ENCODE results near the gene NCKAP5.
A peak's percentile ranks its signal among the peaks of the same experiment; 100 is the strongest.

NCKAP5 gene

DNA sequence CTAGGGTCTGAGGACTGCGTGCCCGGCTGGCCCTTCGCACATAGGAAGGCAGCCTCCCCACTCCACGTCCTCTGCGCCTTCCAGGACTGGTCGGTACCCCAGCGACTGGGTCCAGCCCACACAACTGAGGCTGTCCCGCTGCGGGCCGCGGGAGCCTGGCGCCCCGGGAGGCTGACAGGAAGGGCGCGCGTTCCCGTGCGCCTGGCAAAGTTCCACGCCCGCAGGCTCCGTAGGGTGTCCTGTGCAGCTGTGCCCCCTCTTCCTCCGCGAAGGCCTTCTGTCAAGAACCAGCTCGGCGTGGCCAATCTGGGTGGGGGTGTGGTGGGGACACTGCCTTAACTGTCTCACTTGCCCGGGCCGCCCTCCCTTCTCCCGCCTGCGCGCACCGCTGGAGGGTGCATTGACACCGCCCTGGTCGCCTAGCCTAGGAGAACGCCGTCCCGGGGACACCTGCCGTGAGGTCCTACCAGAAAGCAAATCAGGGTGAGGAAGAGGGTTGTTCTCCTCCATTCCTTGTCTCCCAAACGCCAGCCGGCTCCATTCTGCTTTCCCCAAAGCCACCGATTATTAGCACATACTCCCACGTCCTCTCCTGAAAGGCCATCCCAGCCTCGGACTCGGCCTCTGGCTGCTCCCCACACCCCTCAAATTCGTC, 897.6 kb downstream of the NCKAP5 start:
- DNase-seq = peak in 1 of 2 experiments; percentile 34

DNA sequence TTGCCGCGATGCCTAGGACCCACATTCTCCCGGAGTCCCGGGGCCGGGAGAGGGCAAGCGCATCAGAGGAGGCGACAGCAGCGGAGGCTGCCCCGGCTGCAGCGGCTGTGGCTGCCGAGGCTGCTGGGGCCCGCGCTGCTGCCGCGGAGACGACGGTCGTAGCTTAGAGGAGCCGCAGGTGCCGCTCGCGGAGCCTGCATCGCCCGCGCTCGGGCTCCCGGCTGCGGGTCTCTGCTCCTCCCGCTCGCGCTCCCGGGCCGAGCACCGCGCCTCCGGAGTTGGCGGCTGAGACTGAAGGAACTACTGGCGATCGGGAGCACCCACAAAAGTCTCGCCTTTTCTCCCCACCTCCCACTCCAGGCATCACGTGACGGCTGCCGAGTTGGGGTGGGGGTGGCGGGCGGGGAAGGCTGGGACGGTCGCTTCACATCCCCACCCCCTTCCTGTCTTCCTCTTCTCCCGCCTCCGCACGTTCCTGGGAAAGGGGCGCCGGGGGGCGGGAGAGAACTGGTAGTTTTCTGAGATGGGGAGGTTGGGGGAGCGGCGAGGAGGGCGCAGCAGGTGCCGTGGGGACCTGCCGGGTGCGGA, 898.3 kb downstream of the NCKAP5 start, which contains the start of gene LYPD1:
Gene LYPD1, minus strand, starts transcription at position 298 of the 588 bp plus-strand sequence. Its CDS starts 273 bp downstream, at position 25.
- DNase-seq = peak in 1 of 2 experiments; percentile 27

- DNase-seq = peak in 1 of 2 experiments; percentile 38
Observed at GRCh38 chr2:132668987-132669907, 899.0 kb downstream of the NCKAP5 start.

DNA sequence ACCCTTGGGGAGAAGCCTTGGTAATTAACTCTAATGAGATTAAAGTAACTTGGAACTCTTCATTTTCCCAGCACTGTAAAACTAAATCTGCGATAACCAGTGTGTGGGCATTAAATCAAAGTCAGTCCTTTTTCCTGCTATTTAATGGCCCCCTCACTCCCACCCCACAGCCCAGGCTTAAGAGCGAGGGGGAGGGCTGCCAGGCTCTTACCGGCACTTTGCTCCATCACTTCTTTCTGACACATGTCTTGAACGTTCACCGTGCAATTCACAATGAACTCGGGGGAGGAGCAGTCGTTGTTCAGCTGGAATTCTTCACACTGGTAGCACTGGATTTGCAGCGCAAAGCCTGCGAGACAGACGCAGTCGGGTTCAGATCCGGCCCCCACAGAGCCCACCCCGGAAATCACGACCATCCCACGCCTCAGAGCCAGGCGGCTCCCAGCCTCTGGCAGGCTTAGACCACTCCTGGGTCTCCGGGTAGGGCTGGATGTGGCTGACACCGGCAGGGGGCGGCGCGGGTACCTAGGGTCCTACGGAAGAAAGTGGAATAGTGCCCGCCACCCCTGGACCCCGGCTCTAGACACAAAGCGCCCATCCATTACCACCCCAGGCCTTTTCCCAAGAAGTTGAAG, 900.0 kb downstream of the NCKAP5 start:
- peak; percentile 32 to 48 for DNase-seq

DNA sequence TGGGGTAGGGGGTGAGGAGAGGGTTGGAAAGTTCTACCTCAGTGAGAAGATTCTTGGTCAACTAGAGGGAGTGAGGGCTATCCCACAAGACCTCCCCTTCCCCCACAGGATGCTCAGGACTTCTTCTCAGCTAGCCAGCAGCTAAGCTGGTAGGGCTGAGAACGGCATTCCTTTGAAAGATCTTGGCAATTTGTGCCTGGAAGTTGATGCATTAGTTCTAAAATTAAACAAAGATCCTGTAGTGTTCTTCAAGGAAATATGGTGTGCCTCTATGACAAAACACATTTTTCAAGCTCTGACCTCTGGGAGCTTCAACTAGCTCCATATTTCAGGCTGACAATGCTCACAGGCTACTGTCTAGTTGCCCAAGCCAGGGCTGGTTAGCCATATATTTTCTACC, 900.6 kb downstream of the NCKAP5 start:
- DNase-seq = no peak

- DNase-seq = no peak
Observed at GRCh38 chr2:132665401-132666140, 902.7 kb downstream of the NCKAP5 start.

DNA sequence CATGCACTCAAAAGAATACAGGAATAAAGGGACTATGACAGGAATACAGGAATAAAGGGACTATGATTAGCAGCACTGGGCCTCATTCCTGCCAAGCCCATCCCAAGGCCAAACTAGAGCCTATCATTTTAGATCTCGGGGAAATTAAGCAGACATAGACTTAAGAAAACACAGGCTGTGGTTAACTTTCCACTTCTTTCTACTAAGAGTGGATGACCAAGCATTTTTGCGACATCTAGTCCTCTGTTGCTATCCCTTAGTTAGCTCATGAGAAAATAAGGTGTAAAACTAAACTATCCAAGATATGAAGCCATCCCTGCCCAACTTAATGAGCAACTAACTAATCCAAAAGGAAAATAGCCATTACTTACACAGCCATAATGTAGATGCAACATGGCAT, 904.2 kb downstream of the NCKAP5 start:
- no peak for DNase-seq

- no peak for DNase-seq
Observed at GRCh38 chr2:132662732-132663131, 905.5 kb downstream of the NCKAP5 start.

DNA sequence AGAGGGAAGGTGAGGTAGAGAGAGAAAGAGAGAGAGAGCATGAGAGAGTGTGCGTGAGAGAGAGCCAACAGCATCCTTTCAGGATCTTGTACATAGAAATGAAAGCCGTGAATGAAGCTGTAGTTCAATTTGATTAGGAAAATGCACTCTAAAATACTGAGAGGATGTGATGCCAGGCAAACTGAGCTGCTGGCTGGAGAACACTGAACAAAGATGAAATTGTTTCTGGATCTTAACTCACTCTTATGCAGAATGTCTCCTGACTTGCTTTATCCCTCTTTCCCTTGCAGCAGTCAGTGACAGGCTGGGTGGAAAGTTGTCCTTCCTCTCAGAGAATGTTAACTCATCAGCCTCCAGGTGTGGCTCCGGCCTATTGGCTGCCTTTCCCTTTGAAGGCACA, 908.9 kb downstream of the NCKAP5 start:
- no peak for DNase-seq

GRCh38 chr2:132656266-132656975, 911.8 kb downstream of the NCKAP5 start:
- DNase-seq = no peak

DNA sequence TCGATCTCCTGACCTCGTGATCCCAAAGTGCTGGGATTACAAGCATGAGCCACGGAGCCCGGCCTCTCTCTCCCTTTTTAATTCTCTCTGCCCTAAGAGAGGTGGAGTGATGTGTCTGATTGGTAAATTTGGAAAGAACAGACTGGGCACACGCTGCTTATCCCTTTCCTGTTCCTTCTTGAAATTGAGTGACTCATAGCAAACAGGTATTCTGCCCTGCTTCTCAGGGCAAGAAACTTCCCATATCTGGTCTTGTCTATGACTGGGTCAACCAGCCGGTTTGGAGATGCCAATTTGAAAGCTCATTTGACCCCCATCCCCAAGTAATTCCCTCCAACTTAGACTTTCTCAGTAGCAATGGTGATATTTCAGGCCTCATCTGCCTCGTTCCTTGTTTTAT, 913.3 kb downstream of the NCKAP5 start:
- DNase-seq = no peak

DNA sequence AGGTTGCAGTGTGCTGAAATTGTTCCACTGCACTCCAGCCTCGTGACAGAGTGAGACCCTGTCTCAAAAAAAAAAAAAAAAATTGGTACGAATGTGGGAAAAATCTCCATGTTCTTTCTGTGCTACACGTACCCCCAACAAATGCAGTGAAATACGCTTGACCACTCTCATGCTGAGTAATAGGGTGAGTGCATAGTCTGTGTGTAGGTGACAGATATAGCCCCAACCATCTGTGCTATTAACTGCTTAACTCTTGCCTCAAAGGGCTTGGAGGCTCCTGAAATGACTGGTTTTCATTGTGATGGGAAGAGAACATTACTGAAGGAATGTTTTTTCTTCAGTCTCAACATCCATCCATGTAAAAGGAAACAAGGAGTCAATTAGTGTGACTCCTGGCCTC, 913.9 kb downstream of the NCKAP5 start:
- DNase-seq = no peak

- peak; percentile 70 to 75 for DNase-seq
Observed at GRCh38 chr2:132652474-132652873, 915.8 kb downstream of the NCKAP5 start.

DNA sequence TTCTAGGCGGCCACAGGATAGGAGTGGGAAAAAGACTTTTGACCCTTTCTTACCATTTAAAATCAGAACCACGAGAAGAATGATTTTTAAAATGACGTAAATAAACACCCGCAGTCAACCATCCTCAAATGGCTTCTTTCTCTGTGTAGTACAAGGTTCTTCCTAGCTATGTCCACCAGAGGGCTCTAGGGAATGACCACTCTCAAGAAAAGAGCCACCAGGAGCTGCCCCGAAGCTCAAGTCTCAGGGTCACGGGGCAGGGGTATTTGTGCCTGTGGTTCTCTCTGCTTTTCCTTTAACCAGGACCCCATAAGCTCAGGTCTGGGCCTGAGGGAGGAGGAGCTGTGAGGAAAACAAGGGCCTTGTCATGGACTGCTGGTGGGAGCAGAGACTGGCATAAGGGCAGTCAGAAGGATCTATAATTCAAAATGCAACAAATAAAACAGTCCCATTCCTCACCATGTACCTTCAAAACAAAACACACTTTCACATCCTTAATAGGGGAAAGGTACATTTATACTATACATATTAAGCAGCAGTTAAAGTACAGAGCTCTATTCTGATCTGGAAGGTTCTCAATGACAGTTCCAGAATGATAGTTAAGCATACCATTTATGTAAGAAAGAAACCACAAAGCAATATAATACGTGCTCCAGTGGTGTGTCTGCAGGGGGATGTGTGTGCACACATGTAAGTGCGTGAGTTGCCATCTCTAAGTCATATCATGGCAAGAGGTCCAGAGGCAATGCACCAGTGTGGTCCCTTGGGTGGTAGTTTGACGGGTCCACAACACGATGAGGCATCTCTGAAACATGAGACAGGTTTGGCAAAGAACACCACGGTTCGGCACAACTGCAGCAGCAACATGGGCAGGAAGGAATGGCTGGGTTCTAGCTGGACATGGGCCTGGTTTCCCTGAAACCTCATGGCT, 916.9 kb downstream of the NCKAP5 start:
- DNase-seq = no peak

DNA sequence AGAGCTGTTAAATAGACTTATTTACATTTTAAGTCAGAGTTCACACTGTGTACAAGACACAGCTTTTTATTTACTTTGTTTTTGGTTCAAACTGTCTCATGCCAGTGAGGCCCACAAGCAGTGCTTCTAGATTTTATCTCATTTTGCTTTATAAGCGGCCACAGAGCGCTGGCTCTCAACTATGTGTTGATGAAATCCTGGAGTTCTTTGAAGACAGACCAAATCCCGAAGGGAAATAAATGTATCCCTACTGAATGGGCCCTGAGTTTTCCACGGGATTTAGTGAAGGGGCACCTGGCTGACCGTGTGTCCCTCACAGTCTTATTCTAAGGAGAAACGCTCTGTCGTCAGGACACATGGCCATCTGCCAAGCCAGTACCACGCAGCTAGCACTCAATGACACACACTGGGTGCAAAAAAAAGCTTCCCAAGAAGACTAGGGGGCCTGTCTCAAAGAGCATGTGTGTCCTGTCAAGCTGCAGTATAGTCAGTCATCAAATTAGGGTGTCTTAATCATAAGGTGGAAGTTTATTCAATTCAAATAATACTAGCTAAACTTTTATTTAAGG, 921.6 kb downstream of the NCKAP5 start:
- no peak for DNase-seq

DNA sequence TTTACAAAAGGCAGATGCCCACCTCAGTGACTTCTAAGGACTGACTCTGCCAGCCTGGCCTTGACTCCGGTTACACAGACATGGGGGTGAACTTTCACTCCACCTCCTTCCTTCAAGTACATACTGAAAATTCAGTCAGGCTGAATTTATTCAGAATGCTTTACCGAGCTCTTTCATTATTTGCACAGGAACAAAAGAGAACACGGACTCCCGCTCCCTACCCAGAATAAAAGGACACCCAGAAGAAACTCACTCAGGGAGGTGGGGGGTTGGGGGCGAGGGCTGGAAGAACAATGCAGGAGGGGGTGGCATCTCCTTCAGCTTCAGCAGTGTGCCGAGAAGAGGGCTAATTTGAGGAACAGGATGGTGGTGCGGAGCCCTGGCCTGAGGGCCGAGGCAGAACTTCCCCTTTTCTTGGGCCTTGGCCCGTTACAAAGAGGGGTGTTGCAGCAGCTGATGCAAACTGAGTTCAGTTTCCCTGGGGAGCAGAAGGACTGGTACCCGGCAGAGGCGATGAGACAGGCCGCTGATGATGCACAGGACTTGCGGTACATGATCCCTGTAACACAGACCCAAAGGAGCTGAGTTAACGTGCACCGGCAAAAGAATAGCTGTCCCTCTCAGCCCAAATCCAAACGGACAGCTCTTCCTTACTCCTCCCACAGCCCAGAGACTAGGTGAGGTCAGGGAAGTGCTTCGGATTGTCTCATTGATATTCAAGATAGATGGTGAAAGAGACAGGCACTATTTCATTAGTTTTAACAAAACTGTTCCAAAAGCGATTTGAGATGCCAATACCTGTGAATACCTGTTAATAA, 922.3 kb downstream of the NCKAP5 start:
- DNase-seq = no peak

- no peak for DNase-seq
Observed at GRCh38 chr2:132645176-132645575, 923.1 kb downstream of the NCKAP5 start.

DNA sequence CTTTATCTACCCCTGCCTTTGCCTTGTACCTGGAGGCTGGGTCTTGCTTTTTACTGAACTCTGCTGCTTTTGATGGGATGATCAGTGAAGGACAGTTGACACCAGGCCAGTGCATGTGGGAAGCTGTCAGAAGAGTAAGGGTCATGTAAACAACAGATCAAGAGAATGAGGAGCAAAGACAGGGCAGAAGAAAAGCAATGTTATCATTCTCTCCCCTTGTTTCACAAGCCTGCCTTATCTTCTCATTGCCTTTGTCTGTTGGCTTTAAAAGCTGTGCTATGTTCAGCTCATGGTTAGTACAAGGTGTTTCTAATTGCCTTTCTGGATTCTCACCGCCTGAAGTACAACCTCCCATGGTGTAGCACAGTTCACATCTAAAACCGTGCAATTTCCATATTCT, 925.8 kb downstream of the NCKAP5 start:
- no peak for DNase-seq

GRCh38 chr2:132641819-132642218, 926.4 kb downstream of the NCKAP5 start:
- no peak for DNase-seq
